Fibroblast of skin of scalp (primary cell): ENCODE data around the gene PRDM13.
"Not testable (repeated sequence)": the region's sequence is repeated elsewhere in the genome, so short reads cannot be mapped to it uniquely, and the experiment has no call there.

Source experiments
- DNase-seq: peaks from one replicate; pipeline ENCODE4 v3.0.0-alpha.2; 2013

PRDM13 gene

GRCh38 chr6:99603421-99604165 lies 3.0 kb upstream of the PRDM13 start:
- peak; percentile 23 for DNase-seq

GRCh38 chr6:99604166-99605073 lies 2.2 kb upstream of the PRDM13 start:
- no peak for DNase-seq

- no peak for DNase-seq
Measured at GRCh38 chr6:99605074-99605734, 1.4 kb upstream of the PRDM13 start.

GRCh38 chr6:99605911-99606655 lies 550 bp upstream of the PRDM13 start:
- no peak for DNase-seq

GRCh38 chr6:99607416-99608036 lies 893 bp downstream of the PRDM13 start:
- DNase-seq = no peak

- no peak for DNase-seq
Measured at GRCh38 chr6:99608059-99608885, 1.6 kb downstream of the PRDM13 start.

- DNase-seq = no peak
Measured at GRCh38 chr6:99608886-99609482, 2.4 kb downstream of the PRDM13 start.

- DNase-seq = no peak
Measured at GRCh38 chr6:99609905-99610489, 3.4 kb downstream of the PRDM13 start.

GRCh38 chr6:99611148-99611547 lies 4.5 kb downstream of the PRDM13 start:
- no peak for DNase-seq

GRCh38 chr6:99612551-99613408 lies 6.1 kb downstream of the PRDM13 start:
- DNase-seq = no peak

- peak; percentile 44 for DNase-seq
Measured at GRCh38 chr6:99613409-99613704, 6.7 kb downstream of the PRDM13 start.

- DNase-seq = no peak
Measured at GRCh38 chr6:99613705-99614429, 7.2 kb downstream of the PRDM13 start.

- peak; percentile 7 for DNase-seq
Measured at GRCh38 chr6:99614430-99615186, 8.0 kb downstream of the PRDM13 start.

GRCh38 chr6:99617131-99617530 lies 10.5 kb downstream of the PRDM13 start:
- no peak for DNase-seq

- DNase-seq = no peak
Measured at GRCh38 chr6:99618649-99619408, 12.2 kb downstream of the PRDM13 start.

- no peak for DNase-seq
Measured at GRCh38 chr6:99619409-99619762, 12.8 kb downstream of the PRDM13 start.

- DNase-seq = not testable (repeated sequence)
Measured at GRCh38 chr6:99622044-99622443, 15.4 kb downstream of the PRDM13 start.
